HG02588 (cell line): ENCODE results near the gene ADAD2.

Experiments used
- ATAC-seq: cut with Tn5 transposase; IDR thresholded peaks from one replicate; pipeline ENCODE4 v1.9.1; 2021; ENCODE audit warnings: mild to moderate bottlenecking, moderate library complexity; ENCODE audit not compliant: unreplicated experiment

The ADAD2 gene

GRCh38 chr16:84190731-84191388, at the start of gene ADAD2:
TSS of gene ADAD2 (plus strand) at chr16:84191157. CDS start at chr16:84191231, 74 bp downstream.
- no peak for ATAC-seq

- no peak for ATAC-seq
These were observed 47.9 kb upstream of the ADAD2 start for GRCh38 chr16:84143081-84143480.

- no peak for ATAC-seq
These were observed 47.2 kb upstream of the ADAD2 start for GRCh38 chr16:84143784-84144199.

GRCh38 chr16:84144209-84144858, 46.6 kb upstream of the ADAD2 start:
- ATAC-seq, result no peak

GRCh38 chr16:84144859-84145639, 45.9 kb upstream of the ADAD2 start, which contains the start of the genes DNAAF1 and HSDL1:
TSS of gene DNAAF1 (plus strand) at chr16:84145308. CDS start at chr16:84145441, 133 bp downstream.
TSS of gene HSDL1 (minus strand) at chr16:84145177. CDS start at chr16:84131321, 13,856 bp downstream.
- peak; percentile 77 for ATAC-seq

DNA sequence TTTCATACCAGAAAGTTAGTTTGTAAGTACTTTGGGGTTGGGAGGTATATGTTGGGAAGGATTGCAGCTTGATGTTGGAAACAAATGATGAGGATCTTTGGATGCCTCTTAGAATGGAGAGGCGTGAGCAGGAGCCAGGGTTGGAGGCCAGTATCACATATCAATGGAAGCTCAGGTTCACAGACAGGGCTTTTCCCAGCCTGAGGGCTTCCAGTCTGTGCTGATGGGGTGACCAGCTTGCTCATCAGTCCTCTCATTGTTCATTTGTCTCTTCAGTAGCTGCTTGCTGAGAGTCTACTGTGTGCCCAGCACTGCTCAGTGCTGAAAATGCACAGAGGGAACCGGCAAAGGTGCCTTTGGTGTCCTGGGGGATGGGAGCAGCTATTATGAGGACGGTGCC, 40.0 kb upstream of the ADAD2 start:
- ATAC-seq, result no peak

GRCh38 chr16:84153660-84154214, 37.2 kb upstream of the ADAD2 start:
- ATAC-seq, result no peak

DNA sequence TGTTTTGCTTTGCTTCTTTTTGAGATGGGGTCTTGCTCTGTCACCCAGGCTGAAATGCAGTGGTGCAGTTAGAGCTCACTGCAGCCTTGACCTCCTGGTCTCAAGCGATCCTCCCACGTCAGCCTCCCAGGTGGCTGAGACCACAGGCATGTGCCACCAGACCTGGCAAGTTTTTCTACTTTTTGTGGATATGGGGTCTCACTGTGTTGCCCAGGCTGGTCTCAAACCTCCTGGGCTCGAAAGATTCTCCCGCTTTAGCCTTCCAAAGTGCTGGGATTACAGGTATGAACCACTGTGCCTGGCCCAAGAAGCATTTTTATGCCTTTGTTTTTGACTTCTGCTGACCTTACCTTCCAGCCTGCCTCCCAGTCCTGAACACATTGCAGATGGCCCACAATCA, 35.7 kb upstream of the ADAD2 start:
- no peak for ATAC-seq

DNA sequence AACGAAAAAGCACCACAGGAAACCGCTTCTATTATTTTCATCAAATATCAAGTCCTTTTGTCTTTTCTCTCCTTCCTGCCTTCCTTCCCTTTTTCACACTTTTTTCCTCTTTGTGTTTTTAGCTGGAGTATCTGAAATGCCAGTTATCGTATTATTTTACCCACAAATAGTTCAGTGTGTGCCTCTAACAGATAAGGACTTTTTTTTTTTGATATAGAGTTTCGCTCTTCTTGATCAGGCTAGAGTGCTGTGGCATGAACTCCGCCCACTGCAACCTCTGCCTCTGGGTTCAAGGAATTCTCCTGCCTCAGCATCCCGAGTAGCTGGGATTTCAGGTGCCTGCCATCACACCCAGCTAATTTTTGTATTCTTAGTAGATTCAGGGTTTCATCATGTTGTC, 35.2 kb upstream of the ADAD2 start:
- no peak for ATAC-seq

DNA sequence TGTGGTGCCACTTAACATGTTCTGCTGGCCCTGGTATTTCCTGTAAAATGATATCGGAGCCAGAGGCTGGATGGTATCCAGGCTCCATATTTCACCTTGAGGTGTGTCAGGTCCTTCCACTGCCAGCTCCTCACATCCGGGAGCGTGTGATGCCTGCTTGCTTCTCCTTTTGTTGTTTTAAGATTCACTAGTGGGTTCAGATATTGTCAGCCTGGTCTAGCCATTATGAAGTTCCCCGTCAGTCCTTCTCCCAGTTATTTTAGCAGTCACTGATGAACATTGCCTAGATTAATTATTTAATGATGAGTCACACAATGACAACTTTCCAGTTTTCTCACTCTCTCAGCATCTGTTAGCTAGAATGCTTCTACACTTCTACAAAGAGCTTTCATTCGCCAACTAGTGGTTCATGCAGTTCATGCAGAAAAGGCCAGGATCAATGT, 34.6 kb upstream of the ADAD2 start:
- ATAC-seq, result no peak

GRCh38 chr16:84159007-84159406, 31.9 kb upstream of the ADAD2 start:
- no peak for ATAC-seq

DNA sequence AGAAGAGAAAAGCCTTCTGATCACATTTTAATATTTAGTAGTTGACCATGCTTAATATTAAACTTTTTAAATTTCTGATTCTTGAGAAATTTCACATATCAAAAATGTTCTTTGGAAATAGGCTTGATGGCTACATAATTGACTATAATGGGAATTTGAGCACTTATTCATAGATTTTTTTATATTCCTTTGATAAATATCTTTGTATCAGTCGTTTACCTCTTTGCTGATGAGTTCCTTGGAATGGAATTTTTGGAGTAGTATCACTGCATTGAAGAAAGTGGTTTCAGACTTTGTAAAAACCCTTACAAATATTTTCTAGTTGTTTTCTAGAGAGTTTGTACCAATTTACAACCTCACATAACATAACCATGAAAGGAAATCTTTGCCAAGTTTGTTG, 31.2 kb upstream of the ADAD2 start:
- ATAC-seq, result no peak

- ATAC-seq, result no peak
These were observed 29.9 kb upstream of the ADAD2 start for GRCh38 chr16:84161037-84161436.

GRCh38 chr16:84161801-84162200, 29.2 kb upstream of the ADAD2 start:
- no peak for ATAC-seq

DNA sequence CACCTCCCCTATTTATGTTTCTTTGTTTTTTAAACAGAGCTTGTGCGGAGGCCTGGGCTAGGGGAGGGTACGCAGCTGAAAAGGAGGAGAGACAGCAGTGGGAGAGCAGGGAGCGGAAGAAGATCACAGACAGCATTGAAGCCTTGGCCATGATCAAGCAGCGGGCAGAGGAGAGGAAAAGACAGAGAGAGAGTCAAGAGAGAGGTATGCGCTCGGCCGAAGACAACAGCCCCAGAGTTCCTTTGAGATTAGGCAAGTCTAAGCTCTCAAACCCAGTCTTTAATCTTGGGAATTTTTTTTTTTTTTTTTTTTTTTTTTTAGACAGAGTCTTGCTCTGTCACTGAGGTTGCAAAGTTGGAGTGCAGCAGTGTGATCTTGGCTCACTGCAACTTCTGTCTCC, 25.2 kb upstream of the ADAD2 start:
- no peak for ATAC-seq

GRCh38 chr16:84166796-84167695, 23.9 kb upstream of the ADAD2 start:
- no peak for ATAC-seq

DNA sequence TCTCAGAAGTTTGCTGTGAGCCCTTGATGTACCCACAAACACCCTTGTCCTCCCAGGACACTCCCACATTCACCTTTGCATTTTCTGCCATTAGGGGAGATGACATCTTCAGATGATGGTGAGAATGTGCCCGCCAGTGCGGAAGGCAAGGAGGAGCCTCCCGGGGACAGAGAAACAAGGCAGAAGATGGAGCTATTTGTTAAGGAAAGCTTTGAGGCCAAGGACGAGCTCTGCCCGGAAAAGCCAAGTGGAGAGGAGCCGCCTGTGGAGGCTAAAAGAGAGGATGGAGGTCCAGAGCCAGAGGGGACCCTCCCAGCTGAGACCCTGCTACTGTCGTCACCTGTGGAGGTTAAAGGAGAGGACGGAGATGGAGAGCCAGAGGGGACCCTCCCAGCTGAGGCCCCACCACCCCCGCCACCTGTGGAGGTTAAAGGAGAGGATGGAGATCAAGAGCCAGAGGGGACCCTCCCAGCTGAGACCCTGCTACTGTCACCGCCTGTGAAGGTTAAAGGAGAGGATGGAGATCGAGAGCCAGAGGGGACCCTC, 21.1 kb upstream of the ADAD2 start:
- no peak for ATAC-seq

DNA sequence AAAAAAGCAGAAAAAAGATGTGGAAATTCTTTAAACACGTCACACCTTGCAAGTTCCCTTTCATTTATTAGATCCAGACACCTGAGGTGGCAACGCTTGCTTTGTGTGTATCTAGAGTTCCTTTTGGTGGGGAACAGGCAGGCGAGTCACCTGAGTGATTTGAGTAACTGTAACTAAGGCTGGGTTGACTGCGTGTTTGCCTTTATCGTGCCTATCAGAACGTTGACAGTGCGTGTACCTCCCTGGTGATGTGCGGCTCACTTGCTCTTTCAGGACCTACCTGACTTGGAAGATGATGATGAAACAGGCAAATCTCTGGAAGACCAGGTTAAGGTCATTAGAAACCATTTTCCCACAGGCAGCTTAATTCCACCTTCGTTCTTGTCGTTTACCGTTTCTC, 16.6 kb upstream of the ADAD2 start:
- no peak for ATAC-seq

DNA sequence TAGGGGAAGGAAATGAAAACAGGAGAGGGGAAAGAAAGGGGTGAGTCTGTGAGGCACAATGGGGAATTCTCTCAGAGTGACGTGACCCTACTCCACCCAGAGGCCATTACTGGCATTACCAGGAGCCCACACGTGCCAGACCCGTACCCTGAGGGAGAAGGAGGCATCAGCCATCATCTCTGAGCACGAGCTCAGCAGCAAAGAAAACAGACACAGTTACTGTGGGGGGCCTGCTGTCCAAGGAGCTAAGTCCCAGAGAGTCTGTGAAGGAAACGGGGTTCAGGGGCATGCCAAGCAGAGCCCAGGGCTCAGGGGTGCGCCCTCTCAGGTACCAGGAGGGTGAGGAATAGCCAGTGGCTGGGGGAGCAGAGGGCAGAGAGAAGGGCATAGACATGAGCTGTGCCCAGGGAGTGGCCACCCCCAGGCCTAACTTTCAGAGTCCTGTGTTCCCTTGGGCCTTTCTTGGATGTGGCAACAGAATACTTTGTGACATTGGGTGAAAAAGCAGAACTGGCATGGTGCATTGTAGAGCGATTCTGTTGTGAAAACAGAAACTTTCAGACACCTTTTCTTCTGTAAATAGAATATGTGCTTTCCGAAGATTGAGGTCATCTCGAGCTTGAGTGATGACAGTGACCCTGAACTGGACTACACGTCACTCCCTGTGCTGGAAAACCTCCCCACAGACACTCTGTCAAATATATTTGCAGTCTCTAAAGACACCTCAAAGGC, 15.4 kb upstream of the ADAD2 start:
- ATAC-seq, result peak; percentile 73
